ENCODE measurements around the gene TSPAN16. TPM values are rescaled to one million over a fixed set of nuclear protein-coding genes. Genes with fewer than 3 reads are reported as not detected.

The TSPAN16 gene
- total RNA-seq, 2 donors from 2014 or later: not detected

- DNase-seq (no peak), ATAC-seq (no peak)
- no peaks in the 10 kb centered on the region for H3K27me3 ChIP-seq
- intact Hi-C loops (cut with DNase I): no loop called here
- H3K9me3 ChIP-seq: no peaks in the 10 kb centered on the region
- no peak overlapping the region for H3K4me3 ChIP-seq
- WGBS, 2 donors: 84 to 92% methylated on average over 5 to 11 of the region's 11 CpGs
- H3K4me1 ChIP-seq: peaks cover 21% of the 10 kb centered on the region
- H3K36me3 ChIP-seq (replicated peaks in 1 of 2; ENCODE audit: insufficient read depth in 1 of 2, low read depth in 2 of 2): no peaks in the 10 kb centered on the region
- H3K27ac ChIP-seq: no peak overlapping the region
- TF ChIP-seq CTCF (IDR thresholded peaks at IDR 0.05) (no peak), POLR2A (IDR thresholded peaks at IDR 0.05) (no peak)
Observed at GRCh38 chr19:11359421-11359820, 63.5 kb downstream of the TSPAN16 start.

- peak; percentile 76 for ATAC-seq
- H3K4me3 ChIP-seq: no peak overlapping the region
- intact Hi-C loops (cut with DNase I): no loop called here
- H3K4me1 ChIP-seq: peaks cover 9% of the 10 kb centered on the region
- TF ChIP-seq CTCF (IDR thresholded peaks at IDR 0.05) (no peak), POLR2A (IDR thresholded peaks at IDR 0.05) (no peak)
- H3K36me3 ChIP-seq (replicated peaks in 1 of 2; ENCODE audit: insufficient read depth in 1 of 2, low read depth in 2 of 2): no peaks in the 10 kb centered on the region
- DNase-seq: peak; percentile 72 to 79 (median 76)
- H3K9me3 ChIP-seq: no peaks in the 10 kb centered on the region
- H3K27me3 ChIP-seq: no peaks in the 10 kb centered on the region
- no peak overlapping the region for H3K27ac ChIP-seq
- 40 to 61% methylated on average over 7 to 39 of the region's 43 CpGs for WGBS, 2 donors
Observed at GRCh38 chr19:11361037-11361770, 65.2 kb downstream of the TSPAN16 start.

GRCh38 chr19:11361771-11362731, 66.1 kb downstream of the TSPAN16 start:
- Histone ChIP-seq H3K9me3 (no peaks in the 10 kb centered on the region), H3K4me1 (peaks cover 7% of the 10 kb centered on the region), H3K27me3 (no peaks in the 10 kb centered on the region), H3K36me3 (replicated peaks in 1 of 2; ENCODE audit: insufficient read depth in 1 of 2, low read depth in 2 of 2) (no peaks in the 10 kb centered on the region), H3K4me3 (no peak overlapping the region), H3K27ac (no peak overlapping the region)
- no peak for ATAC-seq
- 88 to 92% methylated on average over 30 to 35 of the region's 35 CpGs for WGBS, 2 donors
- intact Hi-C loops (cut with DNase I): no loop called here
- no peak for TF ChIP-seq CTCF (IDR thresholded peaks at IDR 0.05)
- TF ChIP-seq POLR2A (IDR thresholded peaks at IDR 0.05): no peak
- no peak for DNase-seq

GRCh38 chr19:11363881-11364280, 67.9 kb downstream of the TSPAN16 start:
- ATAC-seq: no peak
- Histone ChIP-seq H3K9me3 (no peaks in the 10 kb centered on the region), H3K4me3 (no peak overlapping the region), H3K27me3 (no peaks in the 10 kb centered on the region), H3K4me1 (peaks cover 7% of the 10 kb centered on the region), H3K27ac (no peak overlapping the region), H3K36me3 (replicated peaks in 1 of 2; ENCODE audit: insufficient read depth in 1 of 2, low read depth in 2 of 2) (no peaks in the 10 kb centered on the region)
- DNase-seq: no peak
- 94 to 96% methylated on average over 9 to 10 of the region's 10 CpGs for WGBS, 2 donors
- TF ChIP-seq CTCF (IDR thresholded peaks at IDR 0.05) (no peak), POLR2A (IDR thresholded peaks at IDR 0.05) (no peak)
- intact Hi-C loops (cut with DNase I): no loop called here
